Measurements from ENCODE around the gene OR2Z1.

The OR2Z1 gene, protein sequence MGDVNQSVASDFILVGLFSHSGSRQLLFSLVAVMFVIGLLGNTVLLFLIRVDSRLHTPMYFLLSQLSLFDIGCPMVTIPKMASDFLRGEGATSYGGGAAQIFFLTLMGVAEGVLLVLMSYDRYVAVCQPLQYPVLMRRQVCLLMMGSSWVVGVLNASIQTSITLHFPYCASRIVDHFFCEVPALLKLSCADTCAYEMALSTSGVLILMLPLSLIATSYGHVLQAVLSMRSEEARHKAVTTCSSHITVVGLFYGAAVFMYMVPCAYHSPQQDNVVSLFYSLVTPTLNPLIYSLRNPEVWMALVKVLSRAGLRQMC

DNA sequence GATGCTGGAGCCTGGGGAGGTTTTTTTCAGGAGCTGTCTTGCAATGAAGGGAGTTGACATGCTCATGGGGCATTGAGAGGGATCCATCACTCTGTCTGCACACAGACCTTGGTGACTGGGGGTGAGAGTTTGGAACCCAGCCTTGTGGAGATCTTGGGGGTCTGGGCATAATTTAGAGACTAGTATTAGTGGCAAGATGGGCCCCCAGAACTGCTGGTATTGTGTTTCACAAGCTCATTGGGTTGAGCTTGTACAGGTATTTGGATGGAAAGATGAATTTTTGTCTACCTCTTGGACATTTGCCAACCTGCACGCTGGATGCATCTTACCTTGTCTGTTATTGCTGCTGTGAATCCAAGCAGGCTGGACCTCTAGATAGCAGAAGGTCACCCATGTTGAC lies at the start of gene OR2Z1:
TSS of gene OR2Z1 (plus strand) at position 301 of the 400 bp plus-strand sequence. CDS start 9,395 bp downstream, outside the sequence.
- DNase-seq = no peak

DNA sequence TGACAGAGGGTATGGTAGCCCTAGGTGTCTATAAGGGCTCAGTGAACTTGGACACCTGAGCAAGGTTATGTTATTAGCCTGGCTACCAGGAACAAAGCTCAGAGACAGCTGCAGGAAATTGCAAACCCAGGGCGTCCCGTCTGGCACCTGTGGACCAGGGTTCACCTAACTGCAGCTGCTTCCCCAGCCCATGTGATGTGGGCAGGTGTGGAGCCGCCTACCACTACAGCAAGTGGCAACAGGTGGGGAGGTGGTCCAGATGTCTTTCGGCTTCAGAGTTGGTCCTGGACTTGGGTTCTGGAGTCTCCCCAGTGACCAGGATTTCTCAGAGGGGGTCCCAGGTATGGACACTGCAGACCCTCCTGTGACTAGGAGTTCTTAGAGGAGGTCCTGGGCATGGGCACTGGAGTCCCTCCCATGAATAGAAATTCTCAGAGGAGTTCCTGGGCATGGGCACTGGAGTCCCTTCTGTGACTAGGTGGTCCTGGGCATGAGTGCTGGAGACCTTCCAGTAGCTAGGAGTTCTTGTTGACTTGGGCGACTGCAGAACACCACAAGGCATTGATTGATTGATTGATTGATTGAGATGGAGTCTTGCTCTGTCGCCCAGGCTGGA lies 48.0 kb upstream of the OR2Z1 start:
- DNase-seq = no peak

DNA sequence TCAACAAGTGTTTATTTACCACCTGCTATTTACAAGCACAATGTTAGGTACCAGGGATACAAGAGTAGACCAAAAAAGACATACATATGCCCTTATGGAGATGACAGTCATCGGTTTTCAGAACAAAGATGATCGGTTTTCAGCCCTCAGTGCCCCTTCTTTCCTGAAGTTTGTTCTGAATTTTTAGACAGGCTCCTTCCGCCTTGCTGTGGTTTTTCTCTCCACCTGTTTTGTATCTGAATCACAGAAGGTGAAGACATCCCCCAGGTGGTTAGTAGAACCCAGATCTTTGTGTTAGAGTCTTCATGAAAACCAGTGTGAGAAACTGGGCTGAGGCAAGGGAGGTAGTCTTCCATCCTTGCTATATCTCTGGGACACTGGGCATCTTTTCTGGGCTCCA lies 46.4 kb upstream of the OR2Z1 start:
- no peak for DNase-seq

DNA sequence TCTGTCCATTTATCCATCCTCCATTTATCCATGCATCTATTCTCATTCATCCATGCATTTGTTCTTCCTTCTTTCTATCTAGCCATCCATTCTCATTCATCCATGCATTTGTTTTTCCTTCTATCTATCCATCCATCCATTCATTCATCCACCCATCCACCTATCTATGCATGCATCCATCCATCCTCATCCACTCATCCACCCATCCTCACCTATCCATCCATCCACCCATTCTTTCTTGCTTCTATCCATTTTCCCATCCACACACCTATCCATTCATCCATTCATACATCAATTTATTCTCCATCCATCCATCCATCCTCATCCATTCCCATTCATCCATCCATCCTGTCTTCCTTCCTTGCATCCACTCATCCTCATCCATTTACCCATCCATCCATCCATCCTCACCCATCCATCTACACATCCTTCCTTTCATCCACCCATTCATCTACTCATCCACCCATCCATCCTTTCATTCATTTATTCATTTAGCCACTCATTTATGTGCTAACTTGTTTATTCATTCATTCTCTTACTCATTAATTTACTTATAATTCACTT lies 43.1 kb upstream of the OR2Z1 start:
- no peak for DNase-seq

DNA sequence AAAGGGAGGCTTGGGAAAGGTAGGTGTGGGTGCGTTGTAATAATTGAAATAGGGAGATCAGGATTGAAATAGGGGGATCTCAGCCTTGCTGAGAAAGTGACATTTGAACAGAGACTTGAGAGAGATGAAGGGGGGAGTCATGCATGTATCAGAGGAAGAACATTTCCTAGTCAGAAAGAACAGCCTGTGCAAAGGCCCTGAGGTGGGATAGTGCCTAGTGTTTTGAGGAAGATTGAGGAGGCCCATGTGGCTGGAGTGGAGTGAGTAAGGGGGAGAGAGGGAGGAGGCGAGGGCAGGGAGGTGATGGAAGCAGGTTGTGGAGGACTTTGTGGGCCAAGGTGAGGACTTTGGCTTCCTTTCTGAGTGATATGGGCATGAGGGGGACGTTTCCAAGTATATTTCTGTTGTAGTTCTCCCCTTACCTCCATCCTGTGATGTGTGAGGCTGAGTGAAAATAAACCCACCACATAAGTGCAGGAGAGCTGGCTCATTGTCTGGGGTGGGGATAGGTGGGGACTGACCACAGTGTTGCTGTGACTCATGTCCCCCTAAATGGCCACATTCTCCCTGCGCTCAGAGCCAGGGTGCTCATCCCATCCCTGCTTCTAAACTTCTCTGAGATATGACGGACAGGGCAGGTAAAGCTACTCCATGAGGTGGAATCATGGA lies 40.6 kb upstream of the OR2Z1 start:
- DNase-seq = no peak

DNA sequence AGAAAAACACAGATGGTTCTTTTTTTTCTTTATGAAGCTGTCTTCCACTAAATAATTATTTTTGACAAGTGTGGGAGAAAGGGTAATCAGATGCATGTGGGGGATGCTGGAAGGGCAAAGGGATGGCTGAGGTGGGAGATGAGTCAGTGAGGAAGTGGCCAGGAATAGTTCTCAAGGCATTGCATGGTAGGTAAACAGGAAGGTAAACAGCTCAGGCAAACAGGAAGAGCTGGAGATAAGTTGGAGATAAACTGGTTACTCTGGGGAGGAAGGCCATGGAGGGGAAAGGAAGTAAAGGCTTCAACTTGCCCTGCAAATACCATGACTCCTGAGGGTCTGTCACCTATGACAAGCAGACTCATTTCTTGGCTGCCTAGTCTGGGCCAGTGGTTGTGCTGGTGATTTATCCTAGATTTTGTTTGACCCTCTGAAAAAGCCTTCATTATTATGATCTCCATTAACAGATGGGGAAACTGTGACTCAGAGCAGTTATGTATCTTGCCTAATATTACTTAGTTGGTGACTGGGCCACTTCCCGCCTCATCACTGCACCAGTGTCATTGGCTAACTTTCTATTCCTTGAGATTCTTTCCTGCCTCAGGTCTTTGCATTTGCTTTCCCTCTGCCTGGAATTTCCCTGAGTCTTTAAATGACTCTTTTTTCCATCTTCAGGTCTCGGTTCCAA lies 39.9 kb upstream of the OR2Z1 start:
- no peak for DNase-seq

DNA sequence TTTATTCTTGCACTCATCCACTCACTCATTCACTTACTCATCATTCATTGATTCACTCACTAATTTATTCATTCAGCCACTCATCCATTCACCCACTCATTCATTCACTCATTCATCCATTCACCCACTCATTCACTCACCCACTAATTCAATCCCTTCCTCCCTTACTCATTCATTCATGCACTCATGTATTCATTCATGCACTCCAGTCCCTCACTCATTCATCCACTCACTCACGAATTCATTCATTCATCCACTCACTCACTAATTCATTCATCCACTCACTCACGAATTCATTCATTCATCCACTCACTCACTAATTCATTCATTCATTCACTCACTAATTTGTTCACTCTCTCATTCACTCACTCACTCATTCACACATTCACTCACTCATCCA lies 39.0 kb upstream of the OR2Z1 start:
- no peak for DNase-seq

DNA sequence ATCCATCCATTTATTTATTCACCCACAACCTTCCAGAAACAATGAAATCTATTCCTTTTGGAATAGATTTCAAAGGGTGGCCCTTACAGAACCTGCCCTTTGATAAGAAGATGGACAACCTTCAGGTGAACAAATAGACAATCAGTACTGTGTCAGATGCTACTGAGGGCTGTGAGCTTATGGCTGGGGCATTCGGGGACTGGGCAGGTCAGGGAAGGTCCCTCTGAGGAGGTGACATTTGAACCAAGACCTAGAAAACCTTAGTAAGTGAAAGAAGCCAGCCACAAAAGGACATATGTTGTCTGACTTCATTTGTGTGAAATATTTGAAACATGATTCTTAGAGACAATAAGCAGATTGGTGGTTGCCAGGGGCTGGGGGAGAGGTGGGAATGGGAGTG lies 38.5 kb upstream of the OR2Z1 start:
- no peak for DNase-seq

DNA sequence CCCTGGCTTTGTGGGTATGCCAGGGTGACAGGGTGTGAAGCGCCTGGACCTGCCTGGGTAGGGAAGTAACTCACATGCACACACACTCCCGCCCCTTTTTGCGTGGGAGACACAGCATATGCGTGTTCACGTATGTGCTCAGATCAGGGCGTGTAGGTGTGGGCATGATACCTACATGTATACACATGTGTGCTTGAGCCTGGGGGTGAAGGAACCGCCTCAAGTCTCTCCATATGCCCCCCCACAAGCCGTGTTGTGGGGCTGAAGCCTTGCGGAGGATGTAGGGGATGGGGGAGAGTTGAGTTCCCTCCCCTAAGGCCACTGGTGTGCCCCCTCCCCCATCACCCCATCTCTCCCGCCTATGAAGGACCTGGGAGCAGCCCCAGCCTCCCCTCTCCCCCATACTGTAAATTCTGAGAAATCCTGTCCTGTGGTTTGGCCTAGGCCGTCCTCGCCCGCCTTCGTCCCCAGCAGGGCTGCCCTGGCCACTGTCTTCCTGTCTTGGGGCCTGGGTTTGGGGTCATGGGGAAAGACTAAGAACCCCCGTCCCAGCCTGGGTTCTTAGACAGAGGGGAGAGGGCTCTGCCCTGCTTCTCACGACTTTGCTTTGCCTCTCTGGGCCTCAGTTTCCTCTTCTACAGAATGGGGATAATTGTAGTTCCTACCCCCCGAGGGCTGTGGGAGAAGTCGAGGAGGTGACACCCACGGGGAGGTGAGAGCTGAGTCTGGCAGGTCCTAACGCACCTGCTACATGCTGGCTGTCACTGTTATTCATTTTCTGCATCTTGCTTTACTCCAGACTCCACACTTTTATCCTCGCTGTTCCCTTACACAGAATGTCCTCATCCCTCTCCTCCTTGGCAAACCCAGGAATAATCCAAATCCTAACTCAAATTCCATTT lies 37.2 kb upstream of the OR2Z1 start:
- DNase-seq = no peak

DNA sequence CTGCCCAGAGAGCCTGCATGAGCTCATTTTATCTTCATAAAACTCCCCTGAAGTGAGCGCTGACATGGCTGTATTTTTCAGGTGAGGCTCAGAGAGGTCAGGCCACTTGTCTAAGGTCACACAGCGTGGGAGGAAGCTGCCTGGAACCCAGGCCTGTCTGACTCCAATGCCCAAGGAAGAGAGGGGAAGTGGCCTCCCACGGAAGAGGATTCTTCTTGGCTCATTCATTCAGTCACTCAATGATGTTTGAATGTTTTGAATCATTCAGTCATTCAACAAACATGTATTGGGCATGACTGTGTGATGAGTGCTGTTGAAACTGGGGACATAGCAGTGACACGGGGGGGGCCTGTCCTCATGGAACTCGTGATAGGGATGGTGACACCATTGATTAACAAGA lies 34.9 kb upstream of the OR2Z1 start:
- no peak for DNase-seq

DNA sequence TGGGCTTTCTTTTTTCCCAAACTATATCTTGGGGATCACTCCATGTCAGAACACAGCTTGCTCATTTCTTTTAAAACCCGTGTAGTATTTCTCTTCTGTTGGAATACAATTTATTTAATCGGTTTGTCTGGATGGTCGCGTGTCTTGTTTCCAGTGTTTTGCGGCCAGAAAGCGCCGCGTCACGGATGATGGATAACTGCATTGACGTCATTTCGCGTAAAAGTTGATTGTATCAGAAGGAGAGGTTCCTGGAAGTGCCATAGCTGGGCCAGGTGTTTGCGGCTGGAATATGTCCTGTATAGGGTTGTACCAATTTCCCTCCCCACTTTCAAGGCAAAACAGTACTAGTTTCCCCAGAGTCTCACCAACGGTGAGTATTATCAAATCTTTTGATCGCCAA lies 32.5 kb upstream of the OR2Z1 start:
- DNase-seq = no peak

DNA sequence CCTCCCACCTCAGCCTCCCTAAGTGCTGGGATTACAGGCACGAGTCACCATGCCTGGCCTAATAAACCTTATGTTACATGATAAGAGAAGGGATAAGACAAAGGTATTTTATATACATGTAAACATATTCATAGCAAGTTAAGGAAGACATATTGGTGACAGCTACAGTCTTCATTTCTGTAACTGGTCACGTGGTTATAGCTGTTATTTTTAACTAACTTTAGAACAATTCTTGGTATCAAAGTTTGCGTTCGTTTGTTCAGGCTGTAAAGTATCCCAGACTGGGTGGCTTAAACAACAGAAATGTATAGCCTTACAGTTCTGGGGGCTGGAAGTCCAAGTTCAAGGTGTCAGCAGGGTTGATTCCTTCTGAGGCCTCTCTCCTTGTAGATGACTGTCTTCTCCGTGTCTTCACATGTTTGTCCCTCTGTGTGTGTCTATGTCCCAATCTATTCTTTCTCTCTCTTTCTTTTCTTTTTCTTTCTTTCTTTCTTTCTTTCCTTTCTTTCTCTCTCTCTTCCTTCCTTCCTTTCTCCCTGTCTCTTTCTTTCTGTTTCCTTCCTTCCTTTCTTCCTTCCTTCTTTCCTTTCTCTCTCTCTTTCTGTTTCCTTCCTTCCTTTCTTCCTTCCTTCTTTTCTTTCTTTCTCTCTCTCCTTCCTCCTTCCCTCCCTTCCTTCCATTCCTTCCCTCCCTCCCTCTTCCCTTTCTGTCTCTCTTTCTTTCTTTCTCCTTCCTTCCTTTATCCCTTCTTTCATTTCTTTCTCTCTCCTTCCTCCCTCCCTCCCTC lies 30.5 kb upstream of the OR2Z1 start:
- DNase-seq = no peak

DNA sequence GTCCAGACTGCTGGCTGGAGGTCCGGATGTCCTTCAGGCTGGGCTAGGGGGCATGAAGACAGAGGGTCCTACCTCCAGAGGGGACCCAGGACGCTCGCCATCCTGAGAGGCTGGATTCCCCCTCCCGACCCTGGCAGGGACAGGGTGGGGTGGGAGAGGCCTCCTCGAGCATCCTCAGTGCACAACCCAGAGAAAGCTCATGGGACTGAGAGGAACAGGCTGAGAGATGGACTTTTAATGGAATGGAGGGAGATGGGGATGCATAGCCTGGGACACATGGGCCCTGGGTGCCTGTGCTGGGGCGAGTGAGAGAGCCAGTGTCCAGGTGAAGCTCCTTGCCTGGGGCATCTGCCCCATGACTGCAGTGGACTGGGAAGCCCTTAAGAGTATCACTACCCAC lies 25.9 kb upstream of the OR2Z1 start:
- no peak for DNase-seq

DNA sequence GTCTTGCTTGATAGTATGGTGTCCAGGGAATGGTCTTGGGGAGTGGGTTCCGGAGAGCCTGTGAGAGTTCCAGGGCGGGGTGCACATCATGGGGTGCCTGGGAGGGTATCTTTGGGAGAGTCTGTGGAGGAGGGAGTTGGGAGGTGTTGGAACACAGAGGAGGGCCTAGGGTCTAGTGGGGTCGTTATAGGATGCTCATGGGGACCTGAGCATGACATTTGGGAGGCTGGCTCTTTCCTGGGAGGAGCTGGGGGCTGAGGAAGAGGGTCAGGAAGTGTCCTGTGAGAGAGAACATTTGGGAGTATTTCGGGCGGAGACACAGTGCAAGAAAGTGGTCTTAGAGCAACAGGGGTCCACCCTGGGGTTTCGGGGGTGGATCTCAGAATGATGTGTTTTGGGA lies 25.5 kb upstream of the OR2Z1 start:
- DNase-seq = no peak

DNA sequence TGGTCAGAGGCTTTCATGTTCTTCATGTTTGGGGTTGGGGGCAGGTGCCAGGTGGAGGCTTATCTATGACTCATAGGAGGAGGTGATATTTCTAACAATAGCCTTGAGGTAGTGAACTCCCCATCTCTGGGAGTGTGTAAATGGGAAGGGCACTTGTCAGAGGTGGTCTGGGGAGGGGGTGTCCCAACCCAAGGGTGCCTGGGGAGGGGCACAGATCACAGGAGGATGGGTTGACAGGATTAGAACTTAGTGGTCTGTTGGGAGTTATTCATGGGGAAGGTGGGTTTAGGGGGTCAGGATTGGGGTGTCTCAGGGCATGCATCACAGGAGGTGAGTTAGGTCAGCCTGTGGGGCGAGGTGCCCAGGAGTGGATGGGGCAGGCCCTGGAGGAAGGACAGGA lies 24.4 kb upstream of the OR2Z1 start:
- DNase-seq = no peak

DNA sequence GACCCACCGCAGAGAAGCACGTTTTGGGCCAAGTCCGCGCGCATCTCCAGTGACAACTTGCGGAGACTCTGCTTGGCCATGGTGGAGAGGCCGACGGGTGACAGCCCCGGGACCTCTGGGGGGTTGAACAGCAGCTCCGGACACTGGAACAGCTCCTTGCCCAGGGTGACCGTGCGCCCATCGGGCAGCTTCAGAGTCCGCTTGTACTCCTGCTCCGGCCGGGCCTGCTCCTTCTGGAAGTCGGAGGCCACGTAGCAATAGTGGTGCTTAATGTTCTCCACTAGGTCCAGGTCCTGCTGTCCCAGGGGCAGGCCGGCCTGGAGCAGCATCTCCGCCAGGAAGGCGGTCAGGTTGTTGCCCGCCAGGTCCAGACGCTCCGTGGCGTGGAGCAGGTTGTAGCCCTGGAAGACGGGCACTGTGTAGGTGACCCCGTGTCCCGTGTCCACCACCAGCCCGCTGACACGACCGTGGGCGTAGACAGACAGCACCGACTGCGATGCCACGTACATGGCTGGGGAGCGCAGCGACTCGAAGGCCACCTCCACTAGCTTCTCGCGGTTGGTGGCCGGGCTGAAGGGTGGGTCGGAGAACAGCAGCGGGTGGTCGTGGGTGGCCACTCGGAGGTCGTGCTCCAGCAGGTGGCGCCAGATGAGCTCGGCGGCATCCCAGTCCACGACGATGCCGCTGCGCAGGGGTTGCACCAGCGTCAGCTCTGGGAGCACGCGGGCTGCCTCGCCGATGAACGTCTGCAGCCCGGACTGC lies 23.6 kb upstream of the OR2Z1 start:
- no peak for DNase-seq

DNA sequence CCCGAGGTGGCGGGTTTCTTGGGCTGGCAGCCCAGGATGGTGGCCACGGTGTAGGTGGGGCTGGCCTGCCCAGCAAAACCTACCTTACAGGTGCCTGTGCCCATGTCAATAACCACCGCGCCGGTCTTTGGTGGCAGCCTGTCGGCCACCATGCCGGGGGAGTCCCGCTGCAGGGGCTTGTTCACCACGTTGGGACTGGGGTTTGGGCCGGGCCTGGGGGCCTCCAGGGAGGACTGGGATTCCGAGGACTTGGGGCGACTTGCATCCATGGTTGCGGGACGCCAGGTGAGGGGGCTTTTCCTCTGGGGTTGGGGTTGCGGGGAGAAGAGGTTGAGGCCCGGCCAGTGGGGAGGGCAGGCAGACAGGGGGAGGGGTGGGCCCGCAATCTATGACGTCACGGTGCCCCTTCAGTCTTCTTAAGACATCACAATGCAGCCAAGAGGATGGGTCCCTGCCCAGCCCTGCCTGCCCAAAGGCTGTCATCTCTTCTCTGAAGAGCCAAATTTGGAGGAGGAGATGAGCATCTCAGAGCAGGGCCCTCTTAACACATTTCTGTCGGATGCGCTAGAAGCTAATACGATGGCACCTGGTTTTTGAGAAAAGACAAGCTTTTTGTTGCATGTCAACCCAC lies 22.9 kb upstream of the OR2Z1 start, which contains the start of gene ACTL9:
TSS of gene ACTL9 (minus strand) at position 363 of the 631 bp plus-strand sequence. CDS start at position 269, 94 bp downstream.
- DNase-seq = no peak

DNA sequence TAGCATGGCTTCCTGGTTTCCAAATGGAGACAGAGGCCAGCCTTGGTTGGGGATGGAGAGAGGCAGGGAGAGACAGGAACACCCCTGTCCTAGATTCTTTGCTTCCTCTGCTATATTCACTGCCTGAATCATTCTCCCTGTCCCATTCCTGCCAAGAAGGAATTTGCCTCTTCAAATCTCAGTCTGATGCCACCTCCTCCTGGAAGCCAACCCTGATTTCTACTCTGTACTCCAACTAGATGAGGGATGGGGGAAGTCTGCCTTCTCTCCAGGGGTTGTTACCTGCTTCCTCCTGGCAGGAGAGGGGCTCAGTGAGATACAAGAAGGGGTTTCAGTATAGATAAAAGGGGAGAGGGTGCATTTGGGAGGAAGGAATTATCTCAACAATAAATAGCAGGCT lies 21.5 kb upstream of the OR2Z1 start:
- DNase-seq = no peak

DNA sequence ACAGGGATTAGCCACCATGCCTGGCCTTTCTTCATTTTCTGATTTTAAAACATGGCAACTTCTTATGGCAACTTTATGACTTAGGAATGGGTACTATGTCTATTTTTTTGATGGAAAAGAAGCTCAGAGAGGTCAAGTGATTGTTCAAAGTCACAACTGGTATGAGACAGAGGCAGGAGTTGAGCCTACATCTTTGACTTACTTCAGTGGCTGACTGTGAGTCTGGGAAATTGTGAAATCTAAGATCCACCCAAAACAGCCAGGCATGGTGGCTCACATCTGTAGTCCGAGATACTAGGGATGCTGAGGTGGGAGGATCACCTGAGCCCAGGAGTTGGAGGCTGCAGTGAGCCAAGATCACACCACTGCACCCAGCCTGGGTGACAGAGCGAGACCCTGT lies 20.5 kb upstream of the OR2Z1 start:
- DNase-seq = no peak

DNA sequence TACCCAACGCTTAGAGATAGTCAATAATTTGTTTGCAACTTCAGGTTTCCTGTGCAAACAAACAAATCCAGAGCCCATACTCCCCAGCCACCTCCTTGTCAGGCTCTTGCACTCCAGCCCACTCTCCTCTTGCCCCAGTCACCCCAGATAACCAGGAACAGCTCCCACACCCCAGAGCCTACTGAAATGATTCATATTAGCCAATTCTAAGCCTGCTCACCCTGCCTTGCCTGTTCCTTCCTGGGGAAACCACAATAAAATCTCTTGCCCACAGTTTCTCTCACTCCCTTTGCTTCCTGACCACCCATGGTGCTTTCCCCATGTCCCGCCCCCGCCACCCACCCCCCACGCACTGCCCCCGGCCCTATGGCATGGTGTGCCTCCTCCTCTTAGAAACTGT lies 19.1 kb upstream of the OR2Z1 start:
- no peak for DNase-seq
